ENCODE data around the gene KDM3B.

DNA sequence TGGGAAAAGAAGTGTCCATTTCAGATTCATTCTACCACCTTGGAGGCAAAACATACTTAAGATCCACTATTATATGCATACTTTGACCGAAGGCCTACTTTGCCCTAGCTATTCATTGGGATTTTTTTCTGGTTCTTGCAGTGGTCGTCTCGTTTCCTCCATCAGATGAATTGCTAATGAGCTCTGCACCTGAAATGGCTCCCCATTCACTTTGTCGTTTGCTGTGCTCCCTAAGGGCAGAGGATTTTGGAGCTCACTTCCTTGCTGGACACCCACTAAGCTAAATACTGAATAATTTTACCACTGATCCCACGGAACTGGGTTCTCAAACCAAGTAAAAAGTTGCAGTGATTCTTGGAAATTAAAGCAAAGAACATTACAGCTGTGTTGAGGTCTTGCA, 1.9 kb downstream of the KDM3B start:
- TF ChIP-seq POLR2AphosphoS5 (IDR thresholded peaks at IDR 0.05; ENCODE audit: low read depth, low read length) (no peak), RFX5 (IDR thresholded peaks at IDR 0.05; ENCODE audit: low read length) (no peak), MXI1 (IDR thresholded peaks at IDR 0.05; ENCODE audit: low read depth, low read length) (no peak), TEAD4 (IDR thresholded peaks at IDR 0.05; ENCODE audit: borderline replicate concordance, insufficient read depth) (no peak), EZH2phosphoT487 (IDR thresholded peaks at IDR 0.05; ENCODE audit: borderline replicate concordance, low read depth) (no peak), CHD2 (IDR thresholded peaks at IDR 0.05; ENCODE audit: low read length, partially characterized antibody) (no peak)
- TF ChIP-seq, protein P1, sequence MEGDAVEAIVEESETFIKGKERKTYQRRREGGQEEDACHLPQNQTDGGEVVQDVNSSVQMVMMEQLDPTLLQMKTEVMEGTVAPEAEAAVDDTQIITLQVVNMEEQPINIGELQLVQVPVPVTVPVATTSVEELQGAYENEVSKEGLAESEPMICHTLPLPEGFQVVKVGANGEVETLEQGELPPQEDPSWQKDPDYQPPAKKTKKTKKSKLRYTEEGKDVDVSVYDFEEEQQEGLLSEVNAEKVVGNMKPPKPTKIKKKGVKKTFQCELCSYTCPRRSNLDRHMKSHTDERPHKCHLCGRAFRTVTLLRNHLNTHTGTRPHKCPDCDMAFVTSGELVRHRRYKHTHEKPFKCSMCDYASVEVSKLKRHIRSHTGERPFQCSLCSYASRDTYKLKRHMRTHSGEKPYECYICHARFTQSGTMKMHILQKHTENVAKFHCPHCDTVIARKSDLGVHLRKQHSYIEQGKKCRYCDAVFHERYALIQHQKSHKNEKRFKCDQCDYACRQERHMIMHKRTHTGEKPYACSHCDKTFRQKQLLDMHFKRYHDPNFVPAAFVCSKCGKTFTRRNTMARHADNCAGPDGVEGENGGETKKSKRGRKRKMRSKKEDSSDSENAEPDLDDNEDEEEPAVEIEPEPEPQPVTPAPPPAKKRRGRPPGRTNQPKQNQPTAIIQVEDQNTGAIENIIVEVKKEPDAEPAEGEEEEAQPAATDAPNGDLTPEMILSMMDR (IDR thresholded peaks at IDR 0.05) = no peak
- TF ChIP-seq, protein P2, sequence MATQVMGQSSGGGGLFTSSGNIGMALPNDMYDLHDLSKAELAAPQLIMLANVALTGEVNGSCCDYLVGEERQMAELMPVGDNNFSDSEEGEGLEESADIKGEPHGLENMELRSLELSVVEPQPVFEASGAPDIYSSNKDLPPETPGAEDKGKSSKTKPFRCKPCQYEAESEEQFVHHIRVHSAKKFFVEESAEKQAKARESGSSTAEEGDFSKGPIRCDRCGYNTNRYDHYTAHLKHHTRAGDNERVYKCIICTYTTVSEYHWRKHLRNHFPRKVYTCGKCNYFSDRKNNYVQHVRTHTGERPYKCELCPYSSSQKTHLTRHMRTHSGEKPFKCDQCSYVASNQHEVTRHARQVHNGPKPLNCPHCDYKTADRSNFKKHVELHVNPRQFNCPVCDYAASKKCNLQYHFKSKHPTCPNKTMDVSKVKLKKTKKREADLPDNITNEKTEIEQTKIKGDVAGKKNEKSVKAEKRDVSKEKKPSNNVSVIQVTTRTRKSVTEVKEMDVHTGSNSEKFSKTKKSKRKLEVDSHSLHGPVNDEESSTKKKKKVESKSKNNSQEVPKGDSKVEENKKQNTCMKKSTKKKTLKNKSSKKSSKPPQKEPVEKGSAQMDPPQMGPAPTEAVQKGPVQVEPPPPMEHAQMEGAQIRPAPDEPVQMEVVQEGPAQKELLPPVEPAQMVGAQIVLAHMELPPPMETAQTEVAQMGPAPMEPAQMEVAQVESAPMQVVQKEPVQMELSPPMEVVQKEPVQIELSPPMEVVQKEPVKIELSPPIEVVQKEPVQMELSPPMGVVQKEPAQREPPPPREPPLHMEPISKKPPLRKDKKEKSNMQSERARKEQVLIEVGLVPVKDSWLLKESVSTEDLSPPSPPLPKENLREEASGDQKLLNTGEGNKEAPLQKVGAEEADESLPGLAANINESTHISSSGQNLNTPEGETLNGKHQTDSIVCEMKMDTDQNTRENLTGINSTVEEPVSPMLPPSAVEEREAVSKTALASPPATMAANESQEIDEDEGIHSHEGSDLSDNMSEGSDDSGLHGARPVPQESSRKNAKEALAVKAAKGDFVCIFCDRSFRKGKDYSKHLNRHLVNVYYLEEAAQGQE (IDR thresholded peaks at IDR 0.05; ENCODE audit: low read depth, low read length) = no peak
- TF ChIP-seq, protein P3, sequence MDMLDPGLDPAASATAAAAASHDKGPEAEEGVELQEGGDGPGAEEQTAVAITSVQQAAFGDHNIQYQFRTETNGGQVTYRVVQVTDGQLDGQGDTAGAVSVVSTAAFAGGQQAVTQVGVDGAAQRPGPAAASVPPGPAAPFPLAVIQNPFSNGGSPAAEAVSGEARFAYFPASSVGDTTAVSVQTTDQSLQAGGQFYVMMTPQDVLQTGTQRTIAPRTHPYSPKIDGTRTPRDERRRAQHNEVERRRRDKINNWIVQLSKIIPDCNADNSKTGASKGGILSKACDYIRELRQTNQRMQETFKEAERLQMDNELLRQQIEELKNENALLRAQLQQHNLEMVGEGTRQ (IDR thresholded peaks at IDR 0.05; ENCODE audit: borderline replicate concordance, low read depth, low read length) = no peak

All from SK-N-SH (cell line).